SK-N-SH (cell line): ENCODE measurements around the gene RNF113B.

Source experiments
- EP300 ChIP-seq, 2 experiments: IDR thresholded peaks; 2 replicates each; pipeline versions ENCODE4 v1.4.0 to v1.6.1; 2012; ENCODE audit warnings: borderline replicate concordance in 1 of 2, low read depth in 1 of 2, low read length in 1 of 2
- FOXJ3 ChIP-seq: sonication (generic); formaldehyde crosslinking; IDR thresholded peaks from 2 replicates; pipeline ENCODE4 v1.5.1; 2020; ENCODE audit warnings: mild to moderate bottlenecking, missing genetic modification reagents
- NFIC ChIP-seq: IDR thresholded peaks from 2 replicates; pipeline ENCODE4 v1.4.0; 2012; ENCODE audit warnings: borderline replicate concordance
- NRF1 ChIP-seq: IDR thresholded peaks from 2 replicates; pipeline ENCODE4 v1.6.1; 2012; ENCODE audit warnings: low read depth, mild to moderate bottlenecking, low read length
- POLR2AphosphoS5 ChIP-seq: IDR thresholded peaks from 2 replicates; pipeline ENCODE4 v1.6.1; 2012; ENCODE audit warnings: low read depth, low read length
- SMC3 ChIP-seq: IDR thresholded peaks from 2 replicates; pipeline ENCODE4 v1.6.1; 2012; ENCODE audit warnings: low read depth, low read length, improper control_type of control experiment
- TAF1 ChIP-seq: IDR thresholded peaks from 2 replicates; pipeline ENCODE4 v1.6.1; 2012; ENCODE audit warnings: low read depth, mild to moderate bottlenecking, low read length, moderate library complexity, borderline replicate concordance
- TF ChIP-seq, protein P1 (sequence below): fragments of 200-600 bp; sonication (generic); IDR thresholded peaks from 2 replicates; pipeline ENCODE4 v1.6.1; 2017; ENCODE audit warnings: antibody characterized with exemption, mild to moderate bottlenecking, moderate library complexity
- TF ChIP-seq, protein P2 (sequence below): fragments of 150-350 bp; IDR thresholded peaks from 2 replicates; pipeline ENCODE4 v1.6.1; 2017; ENCODE audit warnings: antibody characterized with exemption, low read length, low read depth, borderline replicate concordance
- TF ChIP-seq, protein P3 (sequence below): IDR thresholded peaks from 2 replicates; pipeline ENCODE4 v1.6.1; 2012; ENCODE audit warnings: mild to moderate bottlenecking, low read depth, low read length, moderate library complexity

DNA sequence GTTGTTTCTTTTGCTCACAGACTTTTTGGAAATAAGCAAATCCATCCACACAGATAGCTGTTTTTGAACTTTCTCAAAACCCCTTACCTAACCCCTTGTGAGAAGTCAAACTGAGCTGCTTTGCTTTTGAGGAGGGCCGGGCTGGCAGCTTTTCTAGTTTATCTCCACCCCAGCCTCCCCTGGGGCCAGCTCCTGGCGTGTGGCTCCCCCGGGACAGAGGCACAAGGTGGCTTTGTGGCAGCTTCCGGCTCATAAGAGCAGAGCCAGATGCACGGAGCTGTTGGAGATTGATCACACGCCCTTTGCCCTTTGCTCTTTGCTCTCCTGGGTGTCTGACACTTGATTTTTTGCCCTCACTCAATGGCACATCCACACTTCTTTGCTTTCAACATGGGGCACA lies 24.9 kb upstream of the RNF113B start:
- no peak for TF ChIP-seq POLR2AphosphoS5
- TF ChIP-seq, protein P1, sequence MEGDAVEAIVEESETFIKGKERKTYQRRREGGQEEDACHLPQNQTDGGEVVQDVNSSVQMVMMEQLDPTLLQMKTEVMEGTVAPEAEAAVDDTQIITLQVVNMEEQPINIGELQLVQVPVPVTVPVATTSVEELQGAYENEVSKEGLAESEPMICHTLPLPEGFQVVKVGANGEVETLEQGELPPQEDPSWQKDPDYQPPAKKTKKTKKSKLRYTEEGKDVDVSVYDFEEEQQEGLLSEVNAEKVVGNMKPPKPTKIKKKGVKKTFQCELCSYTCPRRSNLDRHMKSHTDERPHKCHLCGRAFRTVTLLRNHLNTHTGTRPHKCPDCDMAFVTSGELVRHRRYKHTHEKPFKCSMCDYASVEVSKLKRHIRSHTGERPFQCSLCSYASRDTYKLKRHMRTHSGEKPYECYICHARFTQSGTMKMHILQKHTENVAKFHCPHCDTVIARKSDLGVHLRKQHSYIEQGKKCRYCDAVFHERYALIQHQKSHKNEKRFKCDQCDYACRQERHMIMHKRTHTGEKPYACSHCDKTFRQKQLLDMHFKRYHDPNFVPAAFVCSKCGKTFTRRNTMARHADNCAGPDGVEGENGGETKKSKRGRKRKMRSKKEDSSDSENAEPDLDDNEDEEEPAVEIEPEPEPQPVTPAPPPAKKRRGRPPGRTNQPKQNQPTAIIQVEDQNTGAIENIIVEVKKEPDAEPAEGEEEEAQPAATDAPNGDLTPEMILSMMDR: no peak
- TF ChIP-seq NRF1: no peak
- TF ChIP-seq, protein P2, sequence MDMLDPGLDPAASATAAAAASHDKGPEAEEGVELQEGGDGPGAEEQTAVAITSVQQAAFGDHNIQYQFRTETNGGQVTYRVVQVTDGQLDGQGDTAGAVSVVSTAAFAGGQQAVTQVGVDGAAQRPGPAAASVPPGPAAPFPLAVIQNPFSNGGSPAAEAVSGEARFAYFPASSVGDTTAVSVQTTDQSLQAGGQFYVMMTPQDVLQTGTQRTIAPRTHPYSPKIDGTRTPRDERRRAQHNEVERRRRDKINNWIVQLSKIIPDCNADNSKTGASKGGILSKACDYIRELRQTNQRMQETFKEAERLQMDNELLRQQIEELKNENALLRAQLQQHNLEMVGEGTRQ: no peak
- TF ChIP-seq EP300 (IDR thresholded peaks at IDR 0.05; ENCODE audit: borderline replicate concordance in 1 of 2, low read depth in 1 of 2, low read length in 1 of 2): no peak
- TF ChIP-seq FOXJ3: no peak
- TF ChIP-seq, protein P3, sequence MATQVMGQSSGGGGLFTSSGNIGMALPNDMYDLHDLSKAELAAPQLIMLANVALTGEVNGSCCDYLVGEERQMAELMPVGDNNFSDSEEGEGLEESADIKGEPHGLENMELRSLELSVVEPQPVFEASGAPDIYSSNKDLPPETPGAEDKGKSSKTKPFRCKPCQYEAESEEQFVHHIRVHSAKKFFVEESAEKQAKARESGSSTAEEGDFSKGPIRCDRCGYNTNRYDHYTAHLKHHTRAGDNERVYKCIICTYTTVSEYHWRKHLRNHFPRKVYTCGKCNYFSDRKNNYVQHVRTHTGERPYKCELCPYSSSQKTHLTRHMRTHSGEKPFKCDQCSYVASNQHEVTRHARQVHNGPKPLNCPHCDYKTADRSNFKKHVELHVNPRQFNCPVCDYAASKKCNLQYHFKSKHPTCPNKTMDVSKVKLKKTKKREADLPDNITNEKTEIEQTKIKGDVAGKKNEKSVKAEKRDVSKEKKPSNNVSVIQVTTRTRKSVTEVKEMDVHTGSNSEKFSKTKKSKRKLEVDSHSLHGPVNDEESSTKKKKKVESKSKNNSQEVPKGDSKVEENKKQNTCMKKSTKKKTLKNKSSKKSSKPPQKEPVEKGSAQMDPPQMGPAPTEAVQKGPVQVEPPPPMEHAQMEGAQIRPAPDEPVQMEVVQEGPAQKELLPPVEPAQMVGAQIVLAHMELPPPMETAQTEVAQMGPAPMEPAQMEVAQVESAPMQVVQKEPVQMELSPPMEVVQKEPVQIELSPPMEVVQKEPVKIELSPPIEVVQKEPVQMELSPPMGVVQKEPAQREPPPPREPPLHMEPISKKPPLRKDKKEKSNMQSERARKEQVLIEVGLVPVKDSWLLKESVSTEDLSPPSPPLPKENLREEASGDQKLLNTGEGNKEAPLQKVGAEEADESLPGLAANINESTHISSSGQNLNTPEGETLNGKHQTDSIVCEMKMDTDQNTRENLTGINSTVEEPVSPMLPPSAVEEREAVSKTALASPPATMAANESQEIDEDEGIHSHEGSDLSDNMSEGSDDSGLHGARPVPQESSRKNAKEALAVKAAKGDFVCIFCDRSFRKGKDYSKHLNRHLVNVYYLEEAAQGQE: no peak
- no peak for TF ChIP-seq SMC3
- TF ChIP-seq NFIC: no peak
- no peak for TF ChIP-seq TAF1
